Transverse colon (tissue), 3 donors: ENCODE results near the gene SMCP.

Experiments used
- CTCF ChIP-seq, 5 experiments: fragments of 200-600 bp in 3 of 5; fragments of 450-650 bp in 2 of 5; sonication (generic) in 3 of 5; IDR thresholded peaks; 1 replicate in 2 of 5; 2 replicates in 3 of 5; pipeline ENCODE4 v1.5.1; 2016 to 2017; ENCODE audit warnings: antibody characterized with exemption in 5 of 5, inconsistent platforms in 3 of 5, mild to moderate bottlenecking in 2 of 5, moderate library complexity in 1 of 5
- EP300 ChIP-seq: sonication (generic); formaldehyde crosslinking; IDR thresholded peaks from one replicate; pipeline ENCODE4 v1.6.1; 2017; ENCODE audit warnings: antibody characterized with exemption, low read depth
- POLR2A ChIP-seq: fragments of 450-650 bp; IDR thresholded peaks from one replicate; pipeline ENCODE4 v1.6.1; 2016; ENCODE audit warnings: antibody characterized with exemption, mild to moderate bottlenecking, moderate library complexity

GRCh38 chr1:152909206-152909605 is 31.1 kb downstream of the SMCP start:
- TF ChIP-seq EP300, result no peak
- TF ChIP-seq CTCF (IDR thresholded peaks at IDR 0.05), result no peak
- TF ChIP-seq POLR2A, result no peak
